IMR-90 (cell line): Measurements from ENCODE around the gene MYO1H. TPM values are rescaled to one million over a fixed set of nuclear protein-coding genes. Genes with fewer than 3 reads are reported as not detected.

Experiments used
- ATAC-seq: fragments of 200-7000 bp; cut with Tn5 transposase; 2 replicates; pipeline ENCODE4 v1.9.1; 2020; ENCODE audit warnings: low read depth, mild to moderate bottlenecking, moderate library complexity
- BruUV-seq: library from RNA; stranded (reverse); fragments of 400-500 nt; replicated peaks from 2 replicates; lab custom pipeline; 2021; lab: Mats Ljungman, UMichigan
- CTCF ChIA-PET: fragments of 300-600 bp; formaldehyde crosslinking; extraction: SDS; loops from one replicate; lab custom pipeline; 2021; ENCODE audit warnings: antibody characterized with exemption; lab: Yijun Ruan, JAX
- POLR2A ChIA-PET: fragments of 300-600 bp; sonication (Branson Sonifier 250); formaldehyde crosslinking; loops from one replicate; lab custom pipeline; 2022; ENCODE audit warnings: antibody characterized with exemption; ENCODE audit not compliant: unreplicated experiment; lab: Charles Lee
- DNase-seq: peaks from one replicate; pipeline ENCODE4 v3.0.0; 2013
- H2AFZ ChIP-seq: replicated peaks from 2 replicates; pipeline ENCODE3; 2013; ENCODE audit warnings: low read length, mild to moderate bottlenecking; ENCODE audit not compliant: poor library complexity
- H2AK5ac ChIP-seq: 2 replicates; pipeline ENCODE4 v1.6.1; 2013; ENCODE audit warnings: low read depth, low read length, inconsistent platforms
- H2AK9ac ChIP-seq: replicated peaks from 2 replicates; pipeline ENCODE3; 2013; ENCODE audit warnings: mild to moderate bottlenecking, low read depth, low read length, moderate library complexity; ENCODE audit not compliant: poor library complexity
- H2BK120ac ChIP-seq: 2 replicates; pipeline ENCODE4 v1.6.1; 2013; ENCODE audit warnings: low read depth, low read length, inconsistent platforms
- H2BK15ac ChIP-seq: 3 replicates; pipeline ENCODE4 v1.6.1; 2013; ENCODE audit warnings: low read depth, low read length, inconsistent platforms
- H2BK20ac ChIP-seq: 2 replicates; pipeline ENCODE4 v1.6.1; 2013; ENCODE audit warnings: low read depth, mild to moderate bottlenecking, inconsistent platforms, low read length, moderate library complexity
- H2BK5ac ChIP-seq: 2 replicates; pipeline ENCODE4 v1.6.1; 2013; ENCODE audit warnings: mild to moderate bottlenecking, low read depth, low read length, inconsistent platforms; ENCODE audit not compliant: poor library complexity, severe bottlenecking
- H3K14ac ChIP-seq: replicated peaks from 2 replicates; pipeline ENCODE4 v1.6.1; 2013; ENCODE audit warnings: low read depth, low read length, inconsistent platforms
- H3K18ac ChIP-seq: 2 replicates; pipeline ENCODE4 v1.6.1; 2013; ENCODE audit warnings: low read depth, low read length, control low read depth
- H3K23ac ChIP-seq: 2 replicates; pipeline ENCODE4 v1.6.1; 2013; ENCODE audit warnings: low read depth, low read length, inconsistent platforms
- H3K27ac ChIP-seq: 2 replicates; pipeline ENCODE4 v1.5.1; 2013; ENCODE audit warnings: mild to moderate bottlenecking, control low read depth, low read length; ENCODE audit not compliant: insufficient read depth
- H3K27me3 ChIP-seq: 2 replicates; pipeline ENCODE4 v1.6.1; 2013; ENCODE audit warnings: low read length; ENCODE audit not compliant: control insufficient read depth, insufficient read depth
- H3K36me3 ChIP-seq: 2 replicates; pipeline ENCODE4 v1.6.1; 2013; ENCODE audit warnings: low read length, mixed read lengths; ENCODE audit not compliant: control insufficient read depth, insufficient read depth
- H3K4ac ChIP-seq: 2 replicates; pipeline ENCODE4 v1.6.1; 2013; ENCODE audit warnings: low read depth, low read length, inconsistent platforms
- H3K4me1 ChIP-seq: 2 replicates; pipeline ENCODE4 v1.6.1; 2013; ENCODE audit warnings: low read length, mixed read lengths; ENCODE audit not compliant: control insufficient read depth, insufficient read depth
- H3K4me2 ChIP-seq: 2 replicates; pipeline ENCODE4 v1.6.1; 2013; ENCODE audit warnings: low read depth, mild to moderate bottlenecking, control low read depth, low read length, moderate library complexity
- H3K4me3 ChIP-seq: 2 replicates; pipeline ENCODE4 v1.5.1; 2013; ENCODE audit warnings: low read depth, mild to moderate bottlenecking, control low read depth, low read length, moderate library complexity; ENCODE audit not compliant: insufficient read depth
- H3K56ac ChIP-seq: 2 replicates; pipeline ENCODE4 v1.6.1; 2013; ENCODE audit warnings: low read length, inconsistent platforms; ENCODE audit not compliant: insufficient read depth; ENCODE audit errors: extremely low read depth
- H3K79me1 ChIP-seq, 2 experiments: 2 replicates each; pipeline ENCODE4 v1.6.1; 2013; ENCODE audit warnings: low read length in 2 of 2, inconsistent platforms in 1 of 2, low read depth in 1 of 2
- H3K9ac ChIP-seq: 2 replicates; pipeline ENCODE4 v1.6.1; 2013; ENCODE audit warnings: low read depth, low read length, control low read depth
- H3K9me1 ChIP-seq: 2 replicates; pipeline ENCODE4 v1.6.1; 2013; ENCODE audit warnings: low read length, inconsistent platforms; ENCODE audit not compliant: insufficient read depth
- H3K9me3 ChIP-seq: 2 replicates; pipeline ENCODE4 v1.6.1; 2013; ENCODE audit warnings: low read length; ENCODE audit not compliant: control insufficient read depth, insufficient read depth
- H4K20me1 ChIP-seq: 2 replicates; pipeline ENCODE4 v1.6.1; 2013; ENCODE audit warnings: low read length, inconsistent platforms; ENCODE audit not compliant: insufficient read depth
- H4K5ac ChIP-seq: 2 replicates; pipeline ENCODE4 v1.6.1; 2013; ENCODE audit warnings: mild to moderate bottlenecking, low read depth, low read length, control low read depth
- H4K8ac ChIP-seq, 2 experiments: 2 replicates each; pipeline ENCODE4 v1.6.1; 2013; ENCODE audit warnings: low read depth in 2 of 2, low read length in 2 of 2, control low read depth in 1 of 2, inconsistent platforms in 1 of 2
- H4K91ac ChIP-seq: 2 replicates; pipeline ENCODE4 v1.6.1; 2013; ENCODE audit warnings: low read depth, low read length, inconsistent platforms; ENCODE audit not compliant: insufficient read depth
- MAFK ChIP-seq: IDR thresholded peaks from 2 replicates; pipeline ENCODE4 v1.6.1; 2012; ENCODE audit warnings: low read depth, low read length, improper control_type of control experiment
- SMC3 ChIP-seq: fragments of 150-350 bp; IDR thresholded peaks from 2 replicates; pipeline ENCODE4 v1.6.1; 2016; ENCODE audit warnings: low read depth, mild to moderate bottlenecking, antibody characterized with exemption, low read length, moderate library complexity
- WGBS, 2 experiments: methylation state at CpG; one replicate each; pipeline versions ENCODE4 v1.1.5 to v1.1.7; 2013; ENCODE audit warnings: missing lambda C conversion rate in 2 of 2; ENCODE audit not compliant: insufficient read length in 1 of 2; ENCODE audit errors: extremely low coverage in 2 of 2; 5-methylcytosine and 5-hydroxymethylcytosine counted together
- dilution Hi-C: fragments of 300-500 bp; cut with HindIII; formaldehyde crosslinking; loops from one replicate; pipeline ENCODE4 v1.14.3; 2018; ENCODE audit warnings: low sequenced_read_pairs; ENCODE audit not compliant: unreplicated experiment
- in situ Hi-C: fragments of 300-500 bp; cut with MboI; formaldehyde crosslinking; loops from 3 replicates; pipeline ENCODE4 v1.14.3; 2019; ENCODE audit warnings: low sequenced_read_pairs, inconsistent platforms, mixed read lengths
- intact Hi-C: fragments of 100-400 bp; cut with micrococcal nuclease; formaldehyde crosslinking; loops from 2 replicates; pipeline ENCODE4 v1.10.0; 2022
- polyA plus RNA-seq, 3 experiments: library from polyadenylated mRNA; depleted of rRNA; stranded (reverse); fragments of >200 nt; gene quantifications; 2 replicates each; pipeline ENCODE4 v1.2.3, GENCODE V29; 2012; ENCODE audit warnings: low replicate concordance in 1 of 3
- total RNA-seq: library from RNA; depleted of rRNA; stranded (reverse); fragments of >200 nt; gene quantifications from 2 replicates; pipeline ENCODE4 v1.2.3, GENCODE V29; 2012

The MYO1H gene
- total and polyA plus RNA-seq, 2 of the 4 experiments (the other 2 are of a cell fraction) = not detected

DNA sequence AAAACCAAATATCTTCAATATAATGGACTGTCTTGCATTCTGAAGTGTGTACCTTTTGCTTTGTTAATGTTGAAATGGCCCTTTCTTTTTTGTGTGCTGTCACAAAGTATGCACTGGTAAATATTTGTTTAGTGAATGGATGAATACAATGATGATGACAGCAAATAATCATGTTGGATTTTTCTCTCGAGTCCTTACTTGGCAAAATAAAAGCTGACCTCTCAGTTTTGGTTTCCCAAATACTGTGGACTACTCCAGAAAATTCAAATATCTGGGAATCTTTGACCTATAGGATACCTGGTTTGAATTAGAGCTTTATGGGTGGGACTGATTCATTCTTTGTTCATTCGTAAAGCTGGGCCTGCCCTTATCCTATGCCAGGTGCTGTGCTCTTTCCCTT, 135.2 kb downstream of the MYO1H start:
- in situ Hi-C loops = no loop called here
- Histone ChIP-seq H3K27ac (no peak overlapping the region), H2BK15ac (no peak overlapping the region), H4K5ac (no peak overlapping the region), H3K18ac (no peak overlapping the region), H3K4me1 (no peaks in the 10 kb centered on the region; the same call in 1 of the 2 replicates), H3K14ac (no peak overlapping the region), H4K91ac (no peak overlapping the region), H3K9me1 (peaks cover 3% of the 10 kb centered on the region; the same call in 1 of the 2 replicates), H3K23ac (no peak overlapping the region), H3K9me3 (no peaks in the 10 kb centered on the region), H3K79me1 (peaks cover 10 to 26% of the 10 kb centered on the region in 2 experiments), H3K9ac (no peak overlapping the region), H2BK5ac (no peak overlapping the region), H2AK9ac (no peak overlapping the region), H2AK5ac (no peak overlapping the region), H4K8ac (no peak overlapping the region), H3K4ac (no peak overlapping the region), H2BK120ac (no peak overlapping the region), H3K36me3 (peaks cover 36% of the 10 kb centered on the region), H3K4me2 (no peak overlapping the region), H3K4me3 (no peak overlapping the region), H4K20me1 (no peaks in the 10 kb centered on the region), H3K27me3 (no peaks in the 10 kb centered on the region), H2BK20ac (no peak overlapping the region), H3K56ac (no peak overlapping the region), H2AFZ (no peak overlapping the region)
- dilution Hi-C loops = no loop called here
- no TSS peak for BruUV-seq
- TF ChIP-seq MAFK (0 out of 2 replicates have a peak, but pooled peaks have one; percentile 20), SMC3 (no peak)
- no peak for ATAC-seq
- intact Hi-C loops = loop anchor here (5.0 kb wide), 1 partner anchor 166 kb away; no protein-coding TSS in a partner anchor
- no CpG with 5 or more reads among the region's 2 CpGs for WGBS, 2 experiments
- no peak for DNase-seq
- POLR2A ChIA-PET = no interaction called here
- CTCF ChIA-PET = interaction anchor here (0.6 kb wide), 1 partner anchor 1813 kb away, joined by 6 read pairs; no protein-coding TSS in a partner anchor
